HCT116 (cell line): ENCODE results near the gene OXTR. TPM values are rescaled to one million over a fixed set of nuclear protein-coding genes. Genes with fewer than 3 reads are reported as not detected.

Experiments
- ATAC-seq: fragments of 200-7000 bp; cut with Tn5 transposase; 2 replicates; pipeline ENCODE4 v1.9.1; 2020; ENCODE audit warnings: mild to moderate bottlenecking, moderate library complexity
- BruUV-seq: library from RNA; stranded (reverse); fragments of 400-500 nt; replicated peaks from 2 replicates; lab custom pipeline; 2021; lab: Mats Ljungman, UMichigan
- CTCF ChIA-PET: fragments of 300-600 bp; sonication (Branson Sonifier 250); formaldehyde crosslinking; loops from one replicate; lab custom pipeline; 2021; ENCODE audit warnings: antibody characterized with exemption; lab: Charles Lee
- POLR2A ChIA-PET: fragments of 300-600, 350-600 bp; sonication (Branson Sonifier 250); formaldehyde crosslinking; loops from one replicate; lab custom pipeline; 2021; ENCODE audit warnings: antibody characterized with exemption; lab: Charles Lee
- RAD21 ChIA-PET, 2 experiments: fragments of 300-600 bp; sonication (Branson Sonifier 250); formaldehyde crosslinking; loops; one replicate each; lab custom pipeline; 2023; ENCODE audit warnings: low total read pairs in 2 of 2; ENCODE audit not compliant: uncharacterized antibody in 2 of 2, unreplicated experiment in 2 of 2, low non-redundant PET in 1 of 2; lab: Charles Lee
- DNase-seq: peaks from one replicate; pipeline ENCODE4 v3.0.0-alpha.2; 2010; ENCODE audit warnings: low read depth, low spot score
- H2AFZ ChIP-seq: fragments of 200-600 bp; shearing (Covaris generic), sonication (generic); 2 replicates; pipeline ENCODE4 v1.6.1; 2017; ENCODE audit warnings: low read depth, mixed run types, mixed read lengths, antibody characterized with exemption, low read length; ENCODE audit not compliant: poor library complexity, severe bottlenecking
- H3K27ac ChIP-seq: 2 replicates; pipeline ENCODE4 v1.5.1; 2012; ENCODE audit warnings: low read depth, low read length
- H3K27me3 ChIP-seq: fragments of 200-600 bp; sonication (generic); 2 replicates; pipeline ENCODE4 v1.6.1; 2016; ENCODE audit warnings: mixed run types, low read length, mixed read lengths; ENCODE audit not compliant: insufficient read depth
- H3K36me3 ChIP-seq, 2 experiments: fragments of 200-500 bp in 1 of 2; fragments of 200-600 bp in 1 of 2; sonication (Bioruptor generic) in 1 of 2; sonication (generic) in 1 of 2; 2 replicates each; pipeline versions ENCODE4 v1.5.1 to v1.6.1; 2014 to 2016; ENCODE audit warnings: low read length in 2 of 2, inconsistent platforms in 1 of 2, mixed read lengths in 1 of 2, mixed run types in 1 of 2; ENCODE audit not compliant: insufficient read depth in 2 of 2, control insufficient read depth in 1 of 2
- H3K4me1 ChIP-seq, 2 experiments: fragments of 200-600 bp in 1 of 2; sonication (generic) in 1 of 2; 2 replicates each; pipeline versions ENCODE4 v1.5.1 to v1.6.1; 2012 to 2017; ENCODE audit warnings: low read length in 2 of 2, inconsistent platforms in 1 of 2, mild to moderate bottlenecking in 1 of 2, mixed read lengths in 1 of 2, mixed run types in 1 of 2, moderate library complexity in 1 of 2; ENCODE audit not compliant: insufficient read depth in 2 of 2, control insufficient read depth in 1 of 2
- H3K4me2 ChIP-seq: fragments of 200-600 bp; sonication (generic); 2 replicates; pipeline ENCODE4 v1.6.1; 2017; ENCODE audit warnings: mixed run types, low read length, mixed read lengths
- H3K4me3 ChIP-seq, 2 experiments: fragments of 200-600 bp in 1 of 2; sonication (generic) in 1 of 2; replicated peaks in 1 of 2; 2 replicates each; pipeline ENCODE4 v1.5.1; 2011 to 2016; ENCODE audit warnings: low read length in 2 of 2, control low read depth in 1 of 2, low read depth in 1 of 2, mild to moderate bottlenecking in 1 of 2, mixed read lengths in 1 of 2, mixed run types in 1 of 2
- H3K79me2 ChIP-seq: fragments of 200-600 bp; sonication (generic); 2 replicates; pipeline ENCODE4 v1.6.1; 2017; ENCODE audit warnings: mild to moderate bottlenecking, mixed run types, low read length, moderate library complexity, mixed read lengths; ENCODE audit not compliant: insufficient read depth
- H3K9ac ChIP-seq: fragments of 200-600 bp; sonication (generic); 2 replicates; pipeline ENCODE4 v1.6.1; 2016; ENCODE audit warnings: low read length, mixed read lengths
- H3K9me2 ChIP-seq: fragments of 200-600 bp; sonication (generic), shearing (Covaris generic); 2 replicates; pipeline ENCODE4 v1.6.1; 2017; ENCODE audit warnings: mixed run types, mild to moderate bottlenecking, moderate library complexity; ENCODE audit not compliant: insufficient read depth
- H3K9me3 ChIP-seq, 2 experiments: fragments of 200-500 bp in 1 of 2; fragments of 200-600 bp in 1 of 2; sonication (Bioruptor generic) in 1 of 2; sonication (generic) in 1 of 2; 2 replicates each; pipeline ENCODE4 v1.6.1; 2014 to 2017; ENCODE audit warnings: low read length in 2 of 2, mixed read lengths in 2 of 2, inconsistent platforms in 1 of 2, low read depth in 1 of 2, mild to moderate bottlenecking in 1 of 2, mixed run types in 1 of 2, moderate library complexity in 1 of 2; ENCODE audit not compliant: control insufficient read depth in 1 of 2, insufficient read depth in 1 of 2
- H4K20me1 ChIP-seq: fragments of 200-600 bp; sonication (generic), shearing (Covaris generic); 2 replicates; pipeline ENCODE4 v1.6.1; 2017; ENCODE audit warnings: mixed run types, mild to moderate bottlenecking, moderate library complexity; ENCODE audit not compliant: insufficient read depth
- CBX3 ChIP-seq: IDR thresholded peaks from 2 replicates; pipeline ENCODE4 v1.6.1; 2012; ENCODE audit warnings: low read depth
- CEBPB ChIP-seq: IDR thresholded peaks from 2 replicates; pipeline ENCODE4 v1.6.1; 2012; ENCODE audit warnings: low read depth
- EGR1 ChIP-seq: IDR thresholded peaks from 2 replicates; pipeline ENCODE4 v1.6.1; 2012; ENCODE audit warnings: low read depth
- ELF1 ChIP-seq: IDR thresholded peaks from 2 replicates; pipeline ENCODE4 v1.6.1; 2012; ENCODE audit warnings: low read depth, borderline replicate concordance
- EZH2phosphoT487 ChIP-seq: fragments of 200-600 bp; IDR thresholded peaks from 2 replicates; pipeline ENCODE4 v1.6.1; 2018; ENCODE audit warnings: antibody characterized with exemption, borderline replicate concordance
- JUND ChIP-seq: IDR thresholded peaks from 2 replicates; pipeline ENCODE4 v1.6.1; 2012
- POLR2A ChIP-seq: IDR thresholded peaks from 2 replicates; pipeline ENCODE4 v1.7.0; 2011; ENCODE audit warnings: borderline replicate concordance; ENCODE audit not compliant: insufficient read depth, insufficient read length; ENCODE audit errors: extremely low read depth
- RAD21 ChIP-seq: IDR thresholded peaks from 2 replicates; pipeline ENCODE4 v1.6.1; 2012; ENCODE audit warnings: low read depth, mild to moderate bottlenecking
- SP1 ChIP-seq: IDR thresholded peaks from 2 replicates; pipeline ENCODE4 v1.6.1; 2012; ENCODE audit warnings: low read depth
- TCF7L2 ChIP-seq: IDR thresholded peaks from 2 replicates; pipeline ENCODE4 v1.7.0; 2011; ENCODE audit warnings: borderline replicate concordance, inconsistent platforms; ENCODE audit not compliant: insufficient read depth, insufficient read length; ENCODE audit errors: extremely low read depth
- YY1 ChIP-seq: IDR thresholded peaks from 2 replicates; pipeline ENCODE4 v1.6.1; 2011; ENCODE audit warnings: low read length, low read depth, moderate library complexity, mild to moderate bottlenecking; ENCODE audit not compliant: insufficient replicate concordance; ENCODE audit errors: extremely low read depth
- ZFX ChIP-seq: fragments of 450-650 bp; IDR thresholded peaks from 2 replicates; pipeline ENCODE4 v1.6.1; 2017
- ZNF274 ChIP-seq: fragments of 200-500 bp; sonication (Bioruptor generic); IDR thresholded peaks from 2 replicates; pipeline ENCODE4 v1.6.1; 2014; ENCODE audit warnings: mild to moderate bottlenecking, low read depth, low read length, inconsistent platforms
- intact Hi-C: fragments of 100-400 bp; cut with micrococcal nuclease; formaldehyde crosslinking; loops from 2 replicates; pipeline ENCODE4 v1.10.0; 2022
- total RNA-seq: library from RNA; stranded (reverse); gene quantifications from one replicate; pipeline ENCODE4 v1.2.1, GENCODE V29; 2021; ENCODE audit not compliant: unreplicated experiment
- TF ChIP-seq, protein P1 (sequence below), 3 experiments: fragments of 200-600 bp in 1 of 3; sonication (generic) in 1 of 3; IDR thresholded peaks in 2 of 3; conservative IDR thresholded peaks in 1 of 3; 2 replicates each; pipeline ENCODE4 v1.5.1; 2012 to 2017; ENCODE audit warnings: low read depth in 2 of 3, low read length in 2 of 3, antibody characterized with exemption in 1 of 3, borderline replicate concordance in 1 of 3, control low read depth in 1 of 3, mild to moderate bottlenecking in 1 of 3, mixed read lengths in 1 of 3, mixed run types in 1 of 3, moderate library complexity in 1 of 3; ENCODE audit not compliant: insufficient read depth in 1 of 3
- TF ChIP-seq, protein P2 (sequence below): IDR thresholded peaks from 2 replicates; pipeline ENCODE4 v1.6.1; 2012
- TF ChIP-seq, protein P3 (sequence below): IDR thresholded peaks from 2 replicates; pipeline ENCODE4 v1.6.1; 2012; ENCODE audit warnings: low read depth
- TF ChIP-seq, protein P4 (sequence below): IDR thresholded peaks from 2 replicates; pipeline ENCODE4 v1.6.1; 2012
- TF ChIP-seq, protein P5 (sequence below): IDR thresholded peaks from 2 replicates; pipeline ENCODE4 v1.6.1; 2011; ENCODE audit warnings: mild to moderate bottlenecking, low read length, moderate library complexity; ENCODE audit not compliant: insufficient replicate concordance; ENCODE audit errors: extremely low read depth

The OXTR gene
- total RNA-seq, 1 experiment from 2014 or later = 1.3 TPM

DNA sequence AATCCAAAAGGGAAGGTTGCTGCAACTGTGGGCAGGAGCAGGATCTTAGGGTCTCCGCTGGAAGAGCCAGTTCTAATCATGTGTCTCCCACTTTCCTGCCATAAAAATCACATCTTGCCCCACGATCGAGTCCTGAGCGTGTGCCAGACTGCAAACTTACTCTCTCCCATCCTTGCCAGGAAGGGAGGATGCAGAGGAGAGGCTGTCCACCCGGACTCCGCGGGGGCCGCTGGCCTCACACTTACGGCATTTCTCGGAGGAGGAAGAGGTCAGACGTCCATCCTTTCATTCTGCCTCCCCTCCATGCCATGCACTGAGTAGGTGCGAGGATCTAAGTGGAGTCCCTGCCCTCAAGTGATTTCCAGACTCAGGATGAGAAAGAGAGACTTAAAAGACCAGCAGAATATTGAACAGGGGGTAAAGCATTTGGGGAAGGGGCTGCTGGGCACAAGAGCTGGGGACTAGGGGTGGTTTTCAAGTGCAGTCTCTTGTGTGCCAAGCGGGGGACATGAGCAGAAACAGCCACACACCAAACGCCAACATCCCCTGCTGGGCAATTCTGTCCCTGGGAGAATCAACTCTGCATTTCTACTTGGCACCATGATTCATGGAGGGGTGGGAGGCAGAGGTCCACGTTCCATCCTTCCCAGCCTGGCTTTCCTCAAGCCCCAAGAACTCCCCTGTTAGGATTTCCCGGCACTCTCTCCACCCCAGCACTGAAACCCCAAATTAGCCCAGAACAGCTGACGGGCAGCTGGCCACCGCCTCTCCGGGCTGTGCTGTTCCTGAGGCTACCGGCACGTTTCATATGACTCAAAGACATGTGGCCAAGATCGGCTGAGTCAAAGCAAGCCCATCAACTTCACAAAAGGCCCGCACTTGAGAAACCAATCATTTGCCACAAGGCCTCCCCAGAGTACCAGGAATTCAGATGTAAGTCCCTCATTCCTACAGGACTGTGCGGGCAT, 11.6 kb downstream of the OXTR start:
- no TSS peak for BruUV-seq
- no peak for TF ChIP-seq EZH2phosphoT487
- TF ChIP-seq SP1 = no peak
- TF ChIP-seq ELF1 = no peak
- TF ChIP-seq EGR1 = no peak
- TF ChIP-seq TCF7L2 = no peak
- no peak for TF ChIP-seq ZNF274
- no peak for TF ChIP-seq YY1
- no peak for TF ChIP-seq JUND
- TF ChIP-seq, protein P1, sequence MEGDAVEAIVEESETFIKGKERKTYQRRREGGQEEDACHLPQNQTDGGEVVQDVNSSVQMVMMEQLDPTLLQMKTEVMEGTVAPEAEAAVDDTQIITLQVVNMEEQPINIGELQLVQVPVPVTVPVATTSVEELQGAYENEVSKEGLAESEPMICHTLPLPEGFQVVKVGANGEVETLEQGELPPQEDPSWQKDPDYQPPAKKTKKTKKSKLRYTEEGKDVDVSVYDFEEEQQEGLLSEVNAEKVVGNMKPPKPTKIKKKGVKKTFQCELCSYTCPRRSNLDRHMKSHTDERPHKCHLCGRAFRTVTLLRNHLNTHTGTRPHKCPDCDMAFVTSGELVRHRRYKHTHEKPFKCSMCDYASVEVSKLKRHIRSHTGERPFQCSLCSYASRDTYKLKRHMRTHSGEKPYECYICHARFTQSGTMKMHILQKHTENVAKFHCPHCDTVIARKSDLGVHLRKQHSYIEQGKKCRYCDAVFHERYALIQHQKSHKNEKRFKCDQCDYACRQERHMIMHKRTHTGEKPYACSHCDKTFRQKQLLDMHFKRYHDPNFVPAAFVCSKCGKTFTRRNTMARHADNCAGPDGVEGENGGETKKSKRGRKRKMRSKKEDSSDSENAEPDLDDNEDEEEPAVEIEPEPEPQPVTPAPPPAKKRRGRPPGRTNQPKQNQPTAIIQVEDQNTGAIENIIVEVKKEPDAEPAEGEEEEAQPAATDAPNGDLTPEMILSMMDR (IDR thresholded peaks at IDR 0.05 in 2 of 3, conservative IDR thresholded peaks at IDR 0.05 in 1 of 3; ENCODE audit: borderline replicate concordance in 1 of 3, insufficient read depth in 1 of 3, low read depth in 2 of 3, low read length in 2 of 3) = no peak
- no peak for TF ChIP-seq CEBPB
- no peak for TF ChIP-seq POLR2A
- no peak for TF ChIP-seq RAD21
- TF ChIP-seq, protein P2, sequence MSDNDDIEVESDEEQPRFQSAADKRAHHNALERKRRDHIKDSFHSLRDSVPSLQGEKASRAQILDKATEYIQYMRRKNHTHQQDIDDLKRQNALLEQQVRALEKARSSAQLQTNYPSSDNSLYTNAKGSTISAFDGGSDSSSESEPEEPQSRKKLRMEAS = no peak
- no peak for TF ChIP-seq ZFX
- no peak for TF ChIP-seq CBX3
- TF ChIP-seq, protein P3, sequence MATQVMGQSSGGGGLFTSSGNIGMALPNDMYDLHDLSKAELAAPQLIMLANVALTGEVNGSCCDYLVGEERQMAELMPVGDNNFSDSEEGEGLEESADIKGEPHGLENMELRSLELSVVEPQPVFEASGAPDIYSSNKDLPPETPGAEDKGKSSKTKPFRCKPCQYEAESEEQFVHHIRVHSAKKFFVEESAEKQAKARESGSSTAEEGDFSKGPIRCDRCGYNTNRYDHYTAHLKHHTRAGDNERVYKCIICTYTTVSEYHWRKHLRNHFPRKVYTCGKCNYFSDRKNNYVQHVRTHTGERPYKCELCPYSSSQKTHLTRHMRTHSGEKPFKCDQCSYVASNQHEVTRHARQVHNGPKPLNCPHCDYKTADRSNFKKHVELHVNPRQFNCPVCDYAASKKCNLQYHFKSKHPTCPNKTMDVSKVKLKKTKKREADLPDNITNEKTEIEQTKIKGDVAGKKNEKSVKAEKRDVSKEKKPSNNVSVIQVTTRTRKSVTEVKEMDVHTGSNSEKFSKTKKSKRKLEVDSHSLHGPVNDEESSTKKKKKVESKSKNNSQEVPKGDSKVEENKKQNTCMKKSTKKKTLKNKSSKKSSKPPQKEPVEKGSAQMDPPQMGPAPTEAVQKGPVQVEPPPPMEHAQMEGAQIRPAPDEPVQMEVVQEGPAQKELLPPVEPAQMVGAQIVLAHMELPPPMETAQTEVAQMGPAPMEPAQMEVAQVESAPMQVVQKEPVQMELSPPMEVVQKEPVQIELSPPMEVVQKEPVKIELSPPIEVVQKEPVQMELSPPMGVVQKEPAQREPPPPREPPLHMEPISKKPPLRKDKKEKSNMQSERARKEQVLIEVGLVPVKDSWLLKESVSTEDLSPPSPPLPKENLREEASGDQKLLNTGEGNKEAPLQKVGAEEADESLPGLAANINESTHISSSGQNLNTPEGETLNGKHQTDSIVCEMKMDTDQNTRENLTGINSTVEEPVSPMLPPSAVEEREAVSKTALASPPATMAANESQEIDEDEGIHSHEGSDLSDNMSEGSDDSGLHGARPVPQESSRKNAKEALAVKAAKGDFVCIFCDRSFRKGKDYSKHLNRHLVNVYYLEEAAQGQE = no peak
- TF ChIP-seq, protein P4, sequence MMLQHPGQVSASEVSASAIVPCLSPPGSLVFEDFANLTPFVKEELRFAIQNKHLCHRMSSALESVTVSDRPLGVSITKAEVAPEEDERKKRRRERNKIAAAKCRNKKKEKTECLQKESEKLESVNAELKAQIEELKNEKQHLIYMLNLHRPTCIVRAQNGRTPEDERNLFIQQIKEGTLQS = no peak
- TF ChIP-seq, protein P5, sequence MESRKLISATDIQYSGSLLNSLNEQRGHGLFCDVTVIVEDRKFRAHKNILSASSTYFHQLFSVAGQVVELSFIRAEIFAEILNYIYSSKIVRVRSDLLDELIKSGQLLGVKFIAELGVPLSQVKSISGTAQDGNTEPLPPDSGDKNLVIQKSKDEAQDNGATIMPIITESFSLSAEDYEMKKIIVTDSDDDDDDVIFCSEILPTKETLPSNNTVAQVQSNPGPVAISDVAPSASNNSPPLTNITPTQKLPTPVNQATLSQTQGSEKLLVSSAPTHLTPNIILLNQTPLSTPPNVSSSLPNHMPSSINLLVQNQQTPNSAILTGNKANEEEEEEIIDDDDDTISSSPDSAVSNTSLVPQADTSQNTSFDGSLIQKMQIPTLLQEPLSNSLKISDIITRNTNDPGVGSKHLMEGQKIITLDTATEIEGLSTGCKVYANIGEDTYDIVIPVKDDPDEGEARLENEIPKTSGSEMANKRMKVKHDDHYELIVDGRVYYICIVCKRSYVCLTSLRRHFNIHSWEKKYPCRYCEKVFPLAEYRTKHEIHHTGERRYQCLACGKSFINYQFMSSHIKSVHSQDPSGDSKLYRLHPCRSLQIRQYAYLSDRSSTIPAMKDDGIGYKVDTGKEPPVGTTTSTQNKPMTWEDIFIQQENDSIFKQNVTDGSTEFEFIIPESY = no peak
- DNase-seq (no peak), ATAC-seq (0 out of 2 replicates have a peak, but pooled peaks have one; percentile 24)
- H3K36me3 ChIP-seq = no peaks in the 10 kb centered on the region
- no peak overlapping the region for H3K9ac ChIP-seq
- RAD21 ChIA-PET = no interaction called here
- H3K27ac ChIP-seq = no peak overlapping the region
- CTCF ChIA-PET = no interaction called here
- intact Hi-C loops = no loop called here
- H3K27me3 ChIP-seq = no peaks in the 10 kb centered on the region
- no peaks in the 10 kb centered on the region for H3K9me2 ChIP-seq
- H3K4me1 ChIP-seq = peaks cover 0 to 9% of the 10 kb centered on the region in 2 experiments; a peak in 1 of 4 replicates
- no peaks in the 10 kb centered on the region for H4K20me1 ChIP-seq
- H2AFZ ChIP-seq = no peak overlapping the region
- H3K4me3 ChIP-seq = no peak overlapping the region
- H3K4me2 ChIP-seq = no peak overlapping the region
- no peaks in the 10 kb centered on the region for H3K79me2 ChIP-seq
- H3K9me3 ChIP-seq = no peaks in the 10 kb centered on the region
- POLR2A ChIA-PET = no interaction called here
